Activated CD4-positive, alpha-beta memory T cell treated with anti-CD3 and anti-CD28 coated beads for 36 hours (primary cell): ENCODE data around the gene APPBP2. TPM values are rescaled to one million over a fixed set of nuclear protein-coding genes. Genes with fewer than 3 reads are reported as not detected.
"Not testable (repeated sequence)": the region's sequence is repeated elsewhere in the genome, so short reads cannot be mapped to it uniquely, and the experiment has no call there.

Experiments
- CTCF ChIA-PET: fragments of 350-600 bp; sonication (Branson Sonifier 250); formaldehyde crosslinking; loops from one replicate; lab custom pipeline; 2021; ENCODE audit warnings: antibody characterized with exemption, inconsistent platforms; lab: Charles Lee
- POLR2A ChIA-PET: fragments of 350-600 bp; sonication (Branson Sonifier 250); formaldehyde crosslinking; loops from one replicate; lab custom pipeline; 2021; ENCODE audit warnings: antibody characterized with exemption; lab: Charles Lee
- DNase-seq: peaks from one replicate; pipeline ENCODE4 v3.0.0-alpha.2; 2020
- H3K27ac Mint-ChIP-seq: one replicate; pipeline ENCODE4 v1.8.0; 2021; ENCODE audit warnings: mixed read lengths
- H3K27me3 Mint-ChIP-seq: one replicate; pipeline ENCODE4 v1.8.0; 2021; ENCODE audit warnings: mixed read lengths
- H3K36me3 Mint-ChIP-seq: one replicate; pipeline ENCODE4 v1.8.0; 2021; ENCODE audit warnings: mixed read lengths
- H3K4me1 Mint-ChIP-seq: one replicate; pipeline ENCODE4 v1.8.0; 2021; ENCODE audit warnings: low read depth, mixed read lengths
- H3K4me3 Mint-ChIP-seq: one replicate; pipeline ENCODE4 v1.8.0; 2021; ENCODE audit warnings: mild to moderate bottlenecking, mixed read lengths
- H3K9me3 Mint-ChIP-seq: one replicate; pipeline ENCODE4 v1.8.0; 2021; ENCODE audit warnings: mixed read lengths
- intact Hi-C: fragments of 100-400 bp; cut with micrococcal nuclease; formaldehyde crosslinking; loops from one replicate; pipeline ENCODE4 v1.15.1; 2023
- total RNA-seq, 2 experiments: library from RNA; stranded (reverse); gene quantifications; one replicate each; pipeline ENCODE4 v1.2.3, GENCODE V29; 2021

Gene APPBP2
- total RNA-seq, 2 experiments from 2014 or later, result 25.7 to 31.0 TPM

- H3K27ac Mint-ChIP-seq, H3K36me3 Mint-ChIP-seq, DNase-seq, CTCF ChIA-PET, H3K27me3 Mint-ChIP-seq, H3K9me3 Mint-ChIP-seq, intact Hi-C loops, POLR2A ChIA-PET, H3K4me1 Mint-ChIP-seq, H3K4me3 Mint-ChIP-seq: not testable (repeated sequence)
These were observed 26.2 kb upstream of the APPBP2 start for GRCh38 chr17:60552255-60552654.

DNA sequence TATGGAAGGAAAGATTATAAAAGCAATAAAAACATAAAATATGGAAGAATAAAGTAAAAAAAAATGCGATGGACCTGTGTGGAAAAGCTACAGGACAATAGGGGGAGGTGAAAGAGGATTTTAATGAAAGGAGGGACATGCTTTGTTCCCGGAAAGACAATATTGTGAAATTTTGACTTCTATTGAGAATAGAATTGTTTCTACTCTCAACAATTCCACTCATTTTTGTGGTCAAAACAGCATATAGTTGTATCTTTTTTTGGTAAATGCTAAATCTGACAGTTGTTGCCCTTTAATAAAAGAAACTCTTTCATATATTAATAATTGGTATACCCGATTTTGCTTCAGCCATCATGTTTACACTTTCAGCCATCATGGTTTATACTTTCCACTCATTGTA, 22.9 kb upstream of the APPBP2 start:
- POLR2A ChIA-PET, result no interaction called here
- H3K27ac Mint-ChIP-seq, result no peak overlapping the region
- no peaks in the 10 kb centered on the region for H3K4me1 Mint-ChIP-seq
- no peak overlapping the region for H3K4me3 Mint-ChIP-seq
- H3K27me3 Mint-ChIP-seq, result no peaks in the 10 kb centered on the region
- H3K9me3 Mint-ChIP-seq, result no peaks in the 10 kb centered on the region
- DNase-seq, result no peak
- intact Hi-C loops, result no loop called here
- CTCF ChIA-PET, result no interaction called here
- no peaks in the 10 kb centered on the region for H3K36me3 Mint-ChIP-seq

GRCh38 chr17:60545465-60546191, 19.6 kb upstream of the APPBP2 start:
- CTCF ChIA-PET, result no interaction called here
- H3K9me3 Mint-ChIP-seq, result no peaks in the 10 kb centered on the region
- H3K4me3 Mint-ChIP-seq, result no peak overlapping the region
- no peak overlapping the region for H3K27ac Mint-ChIP-seq
- H3K4me1 Mint-ChIP-seq, result no peaks in the 10 kb centered on the region
- H3K36me3 Mint-ChIP-seq, result no peaks in the 10 kb centered on the region
- intact Hi-C loops, result no loop called here
- no peaks in the 10 kb centered on the region for H3K27me3 Mint-ChIP-seq
- POLR2A ChIA-PET, result no interaction called here
- no peak for DNase-seq

DNA sequence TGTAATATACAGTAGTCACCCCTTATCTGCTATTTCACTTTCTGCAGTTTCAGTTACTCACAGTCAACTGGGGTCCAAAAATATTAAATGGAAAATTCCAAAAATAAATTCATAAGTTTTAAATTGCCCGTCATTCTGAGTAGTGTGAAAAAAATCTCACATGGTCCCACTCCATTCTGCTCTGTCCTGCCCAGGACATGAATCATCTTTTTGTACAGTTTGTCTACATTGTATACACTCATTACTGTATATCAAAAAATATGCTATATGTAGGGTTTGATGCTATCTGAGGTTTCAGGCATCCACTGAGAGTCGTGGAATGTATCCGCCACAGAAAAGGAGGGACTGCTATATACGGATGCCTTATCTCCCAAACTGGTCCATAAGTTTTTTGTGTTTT, 16.0 kb upstream of the APPBP2 start:
- H3K27me3 Mint-ChIP-seq, result no peaks in the 10 kb centered on the region
- no peaks in the 10 kb centered on the region for H3K9me3 Mint-ChIP-seq
- no peak overlapping the region for H3K4me3 Mint-ChIP-seq
- H3K27ac Mint-ChIP-seq, result no peak overlapping the region
- intact Hi-C loops, result no loop called here
- POLR2A ChIA-PET, result no interaction called here
- no peaks in the 10 kb centered on the region for H3K4me1 Mint-ChIP-seq
- CTCF ChIA-PET, result no interaction called here
- no peaks in the 10 kb centered on the region for H3K36me3 Mint-ChIP-seq
- DNase-seq, result no peak

DNA sequence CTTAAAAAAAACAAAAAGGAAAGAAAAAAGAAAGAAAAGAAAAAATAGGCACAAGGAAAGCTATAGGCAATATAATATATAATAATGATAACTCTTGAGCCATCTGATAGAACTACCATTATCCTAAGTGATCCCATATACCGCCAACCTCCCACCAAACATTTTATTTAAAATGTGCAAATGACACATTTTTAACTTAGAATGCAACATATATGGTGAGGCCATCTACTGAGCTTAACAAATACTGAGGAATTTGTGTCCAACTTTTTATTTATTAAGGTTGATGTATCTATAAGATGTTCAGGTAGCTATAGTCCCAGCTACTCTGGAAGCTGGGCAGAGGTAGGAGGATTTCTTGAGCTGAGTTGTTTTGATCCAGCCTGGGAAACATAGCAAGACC, 14.4 kb upstream of the APPBP2 start:
- H3K36me3 Mint-ChIP-seq, result no peaks in the 10 kb centered on the region
- DNase-seq, result no peak
- POLR2A ChIA-PET, result no interaction called here
- no peaks in the 10 kb centered on the region for H3K4me1 Mint-ChIP-seq
- no peaks in the 10 kb centered on the region for H3K9me3 Mint-ChIP-seq
- H3K27me3 Mint-ChIP-seq, result no peaks in the 10 kb centered on the region
- no peak overlapping the region for H3K27ac Mint-ChIP-seq
- intact Hi-C loops, result no loop called here
- H3K4me3 Mint-ChIP-seq, result no peak overlapping the region
- CTCF ChIA-PET, result interaction anchor here (0.6 kb wide), 2 partner anchors 30 to 174 kb away, joined by 3 read pairs; no protein-coding TSS in a partner anchor

DNA sequence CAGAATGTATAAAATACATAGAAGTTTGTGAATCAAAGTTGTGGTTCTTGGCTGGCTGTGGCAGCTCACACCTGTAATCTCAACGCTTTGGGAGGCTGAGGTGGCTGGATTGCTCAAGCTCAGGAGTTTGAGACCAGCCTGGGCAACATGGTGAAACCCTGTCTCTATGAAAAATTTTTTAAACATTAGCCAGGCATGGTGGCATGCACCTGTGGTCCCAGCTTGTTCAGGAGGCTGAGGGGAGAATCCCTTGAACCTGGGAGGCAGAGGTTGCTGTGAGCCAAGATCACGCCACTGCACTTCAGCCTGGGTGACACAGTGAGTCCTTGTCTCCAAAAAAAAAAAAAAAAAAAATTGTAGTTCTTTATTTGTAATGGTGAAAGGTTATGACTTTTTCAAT, 13.8 kb upstream of the APPBP2 start:
- ChIA-PET CTCF (no interaction called here), POLR2A (no interaction called here)
- Mint-ChIP-seq H3K27me3 (no peaks in the 10 kb centered on the region), H3K4me1 (no peaks in the 10 kb centered on the region), H3K36me3 (no peaks in the 10 kb centered on the region), H3K4me3 (no peak overlapping the region), H3K27ac (no peak overlapping the region), H3K9me3 (no peaks in the 10 kb centered on the region)
- no peak for DNase-seq
- intact Hi-C loops, result no loop called here

GRCh38 chr17:60538726-60539125, 12.7 kb upstream of the APPBP2 start:
- Mint-ChIP-seq H3K36me3 (no peaks in the 10 kb centered on the region), H3K9me3 (no peaks in the 10 kb centered on the region), H3K27ac (no peak overlapping the region), H3K4me1 (no peaks in the 10 kb centered on the region), H3K4me3 (no peak overlapping the region), H3K27me3 (no peaks in the 10 kb centered on the region)
- intact Hi-C loops, result no loop called here
- no peak for DNase-seq
- POLR2A ChIA-PET, result no interaction called here
- CTCF ChIA-PET, result no interaction called here

DNA sequence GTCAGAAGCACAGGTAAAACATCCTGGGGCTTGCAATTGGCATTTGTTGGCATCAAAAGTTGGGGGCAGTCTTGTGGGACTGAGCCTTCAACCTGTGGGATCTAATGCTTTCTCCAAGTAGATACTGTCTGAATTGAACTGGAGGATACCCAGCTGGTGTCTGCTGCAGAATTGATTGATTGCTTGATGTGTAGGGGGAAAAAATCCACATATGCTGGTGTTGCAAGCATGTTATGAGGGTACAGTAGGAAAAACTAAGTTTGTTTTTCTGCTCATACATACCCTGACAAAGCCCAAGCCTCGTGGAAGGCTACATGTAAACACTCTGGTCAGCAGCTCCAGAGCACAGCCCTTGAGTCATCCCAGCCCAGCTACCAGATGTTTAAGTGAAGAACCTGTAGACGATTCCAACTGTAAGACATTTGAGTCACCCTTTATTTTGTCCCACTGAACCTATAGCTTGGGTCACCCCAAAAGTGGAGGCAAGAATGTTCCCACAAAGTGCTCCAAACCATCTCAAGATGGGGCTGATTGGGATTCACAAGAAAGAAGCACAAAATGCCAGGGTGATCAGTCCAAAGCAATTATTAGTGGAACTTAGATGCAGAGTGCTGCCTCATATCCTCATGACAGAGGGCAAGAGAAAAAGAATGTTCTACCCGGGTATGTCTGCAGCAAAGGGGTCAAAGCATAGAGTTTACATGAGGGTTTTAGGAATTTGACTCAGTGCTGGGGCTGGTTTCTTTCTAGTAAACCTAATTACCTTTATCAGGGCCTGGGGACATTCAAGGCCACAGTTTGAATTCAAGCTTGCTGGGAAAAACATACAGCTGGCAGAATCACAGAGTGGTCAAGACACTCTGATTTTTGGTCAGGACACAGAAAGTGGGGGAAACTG, 9.6 kb upstream of the APPBP2 start:
- H3K27ac Mint-ChIP-seq, result no peak overlapping the region
- no peaks in the 10 kb centered on the region for H3K4me1 Mint-ChIP-seq
- ChIA-PET CTCF (interaction anchor here (0.9 kb wide), 1 partner anchor 34 kb away, joined by 4 read pairs; no protein-coding TSS in a partner anchor), POLR2A (interaction anchor here (1.0 kb wide), 1 partner anchor 9 kb away, joined by 4 read pairs; the partner anchor contains the start of gene APPBP2)
- H3K4me3 Mint-ChIP-seq, result no peak overlapping the region
- no peaks in the 10 kb centered on the region for H3K27me3 Mint-ChIP-seq
- DNase-seq, result no peak
- intact Hi-C loops, result no loop called here
- H3K36me3 Mint-ChIP-seq, result no peaks in the 10 kb centered on the region
- H3K9me3 Mint-ChIP-seq, result no peaks in the 10 kb centered on the region

- Mint-ChIP-seq H3K4me1 (no peaks in the 10 kb centered on the region), H3K27ac (no peak overlapping the region), H3K4me3 (no peak overlapping the region), H3K36me3 (no peaks in the 10 kb centered on the region), H3K27me3 (no peaks in the 10 kb centered on the region), H3K9me3 (no peaks in the 10 kb centered on the region)
- DNase-seq, result no peak
- POLR2A ChIA-PET, result interaction anchor here (1.0 kb wide), 1 partner anchor 8 kb away, joined by 4 read pairs; the partner anchor contains the start of gene APPBP2
- intact Hi-C loops, result no loop called here
- CTCF ChIA-PET, result interaction anchor here (0.9 kb wide), 1 partner anchor 35 kb away, joined by 4 read pairs; no protein-coding TSS in a partner anchor
These were observed 8.6 kb upstream of the APPBP2 start for GRCh38 chr17:60534613-60535157.

- ChIA-PET CTCF (no interaction called here), POLR2A (no interaction called here)
- H3K27ac Mint-ChIP-seq, result no peak overlapping the region
- intact Hi-C loops, result no loop called here
- no peak overlapping the region for H3K4me3 Mint-ChIP-seq
- no peaks in the 10 kb centered on the region for H3K27me3 Mint-ChIP-seq
- H3K4me1 Mint-ChIP-seq, result no peaks in the 10 kb centered on the region
- H3K9me3 Mint-ChIP-seq, result no peaks in the 10 kb centered on the region
- H3K36me3 Mint-ChIP-seq, result no peaks in the 10 kb centered on the region
- no peak for DNase-seq
These were observed 8.0 kb upstream of the APPBP2 start for GRCh38 chr17:60534010-60534555.

GRCh38 chr17:60529806-60530205, 3.8 kb upstream of the APPBP2 start:
- no peak overlapping the region for H3K4me3 Mint-ChIP-seq
- no peak for DNase-seq
- H3K27me3 Mint-ChIP-seq, result no peaks in the 10 kb centered on the region
- intact Hi-C loops, result no loop called here
- POLR2A ChIA-PET, result no interaction called here
- CTCF ChIA-PET, result no interaction called here
- peaks cover 4% of the 10 kb centered on the region for H3K36me3 Mint-ChIP-seq
- no peaks in the 10 kb centered on the region for H3K9me3 Mint-ChIP-seq
- H3K27ac Mint-ChIP-seq, result no peak overlapping the region
- H3K4me1 Mint-ChIP-seq, result peaks cover 11% of the 10 kb centered on the region

DNA sequence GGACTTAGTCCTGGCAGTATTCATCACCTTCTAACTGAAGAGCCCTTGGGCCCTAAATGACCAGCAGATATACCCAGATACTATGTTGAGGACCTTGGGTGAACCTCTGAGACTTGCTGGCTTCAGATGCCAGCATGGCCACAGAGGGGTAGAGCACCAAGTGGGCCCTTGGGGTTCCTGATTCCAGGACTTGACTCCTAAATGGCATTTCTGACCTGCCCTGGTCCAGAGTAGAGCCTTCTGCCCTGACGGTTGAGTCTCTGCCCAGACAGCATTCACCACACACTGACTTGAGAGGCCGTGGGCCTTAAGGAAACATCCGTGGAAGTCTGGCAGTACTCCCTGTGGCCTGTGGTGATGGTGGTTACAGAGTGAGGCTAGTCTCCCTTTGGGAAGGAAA, 2.8 kb upstream of the APPBP2 start:
- DNase-seq, result no peak
- Mint-ChIP-seq H3K4me3 (no peak overlapping the region), H3K27me3 (no peaks in the 10 kb centered on the region), H3K27ac (no peak overlapping the region), H3K4me1 (peaks cover 20% of the 10 kb centered on the region), H3K9me3 (no peaks in the 10 kb centered on the region), H3K36me3 (peaks cover 4% of the 10 kb centered on the region)
- ChIA-PET POLR2A (no interaction called here), CTCF (no interaction called here)
- intact Hi-C loops, result no loop called here
